B cell (primary cell): Measurements from ENCODE around the gene NTN5. TPM values are rescaled to one million over a fixed set of nuclear protein-coding genes. Genes with fewer than 3 reads are reported as not detected.

Experiments used
- ATAC-seq: fragments of 200-7000 bp; cut with Tn5 transposase; one replicate; pipeline ENCODE4 v1.10.0; 2021; ENCODE audit warnings: low read depth, mild to moderate bottlenecking, moderate number of reproducible peaks, moderate library complexity
- CTCF ChIA-PET: fragments of 350-600 bp; sonication (Branson Sonifier 250); formaldehyde crosslinking; loops from one replicate; lab custom pipeline; 2021; ENCODE audit warnings: antibody characterized with exemption, inconsistent platforms; lab: Charles Lee
- POLR2A ChIA-PET: fragments of 350-600 bp; sonication (Branson Sonifier 250); formaldehyde crosslinking; loops from one replicate; lab custom pipeline; 2021; ENCODE audit warnings: antibody characterized with exemption; lab: Charles Lee
- DNase-seq: peaks from one replicate; pipeline ENCODE4 v3.0.0; 2013
- H2AFZ ChIP-seq: 2 replicates; pipeline ENCODE4 v1.6.1; 2012; ENCODE audit warnings: mild to moderate bottlenecking, low read depth, low read length; ENCODE audit not compliant: insufficient read depth, poor library complexity, severe bottlenecking
- H3K27ac ChIP-seq, 2 donors: 1 replicate in 1 of 2; 2 replicates in 1 of 2; pipeline ENCODE4 v1.5.1; 2012 to 2013; ENCODE audit warnings: low read length in 2 of 2, mild to moderate bottlenecking in 2 of 2, moderate library complexity in 1 of 2
- H3K27me3 ChIP-seq, 4 experiments: fragments of 200-600 bp in 1 of 4; sonication (generic) in 1 of 4; replicated peaks in 1 of 4; 1 replicate in 2 of 4; 2 replicates in 2 of 4; pipeline versions ENCODE4 v1.6.1 to v1.7.0; 2013 to 2016; ENCODE audit warnings: low read length in 3 of 4, mild to moderate bottlenecking in 2 of 4, mixed read lengths in 1 of 4, moderate library complexity in 1 of 4; ENCODE audit not compliant: insufficient read depth in 4 of 4, control insufficient read depth in 3 of 4; ENCODE audit errors: control extremely low read depth in 1 of 4
- H3K36me3 ChIP-seq, 2 experiments: replicated peaks in 1 of 2; 1 replicate in 1 of 2; 2 replicates in 1 of 2; pipeline versions ENCODE4 v1.6.1 to v1.7.1; 2013; ENCODE audit warnings: low read length in 1 of 2; ENCODE audit not compliant: insufficient read depth in 2 of 2, control insufficient read depth in 1 of 2; ENCODE audit errors: control extremely low read depth in 1 of 2, extremely low read depth in 1 of 2
- H3K4me1 ChIP-seq, 2 donors: fragments of 200-600 bp in 1 of 2; sonication (generic) in 1 of 2; 1 replicate in 1 of 2; 2 replicates in 1 of 2; pipeline versions ENCODE4 v1.5.1 to v1.6.1; 2013 to 2017; ENCODE audit warnings: low read length in 2 of 2; ENCODE audit not compliant: control insufficient read depth in 2 of 2, insufficient read depth in 2 of 2
- H3K4me2 ChIP-seq: replicated peaks from 2 replicates; pipeline ENCODE3; 2012; ENCODE audit warnings: mild to moderate bottlenecking, low read depth, low read length; ENCODE audit not compliant: poor library complexity, severe bottlenecking
- H3K4me3 ChIP-seq, 5 experiments: fragments of 200-600 bp in 1 of 5; sonication (generic) in 1 of 5; 1 replicate in 3 of 5; 2 replicates in 2 of 5; pipeline versions ENCODE4 v1.5.1 to v1.7.0; 2011 to 2016; ENCODE audit warnings: low read length in 4 of 5, mild to moderate bottlenecking in 4 of 5, low read depth in 2 of 5, control low read depth in 1 of 5, moderate library complexity in 1 of 5; ENCODE audit not compliant: insufficient read depth in 1 of 5; ENCODE audit errors: control extremely low read depth in 1 of 5, extremely low read depth in 1 of 5
- H3K79me2 ChIP-seq: fragments of 200-600 bp; sonication (generic); one replicate; pipeline ENCODE4 v1.6.0; 2016; ENCODE audit warnings: low read length; ENCODE audit not compliant: control insufficient read depth, insufficient read depth
- H3K9ac ChIP-seq: fragments of 200-600 bp; sonication (generic); 2 replicates; pipeline ENCODE4 v1.6.1; 2017; ENCODE audit warnings: mild to moderate bottlenecking, low read length, moderate library complexity
- H3K9me3 ChIP-seq, 3 donors: one replicate each; pipeline versions ENCODE4 v1.6.1 to v1.7.1; 2013; ENCODE audit warnings: low read length in 2 of 3; ENCODE audit not compliant: control insufficient read depth in 2 of 3, insufficient read depth in 1 of 3; ENCODE audit errors: control extremely low read depth in 1 of 3
- H4K20me1 ChIP-seq: 2 replicates; pipeline ENCODE4 v1.6.0; 2012; ENCODE audit warnings: mild to moderate bottlenecking, low read length; ENCODE audit not compliant: insufficient read depth, control insufficient read depth, poor library complexity, severe bottlenecking
- H3K27ac Mint-ChIP-seq: one replicate; pipeline ENCODE4 v1.8.0; 2021; ENCODE audit warnings: mixed read lengths
- H3K27me3 Mint-ChIP-seq: one replicate; pipeline ENCODE4 v1.8.0; 2021; ENCODE audit warnings: mixed read lengths
- H3K4me1 Mint-ChIP-seq: one replicate; pipeline ENCODE4 v1.8.0; 2021; ENCODE audit warnings: mixed read lengths
- H3K4me3 Mint-ChIP-seq: one replicate; pipeline ENCODE4 v1.8.0; 2021; ENCODE audit warnings: mixed read lengths
- H3K9me3 Mint-ChIP-seq: one replicate; pipeline ENCODE4 v1.8.0; 2022; ENCODE audit warnings: mixed read lengths; ENCODE audit not compliant: insufficient read depth
- EZH2 ChIP-seq: IDR thresholded peaks from 2 replicates; pipeline ENCODE4 v1.6.1; 2012; ENCODE audit warnings: borderline replicate concordance, low read depth, mild to moderate bottlenecking, moderate library complexity, low read length; ENCODE audit not compliant: insufficient read depth, poor library complexity, severe bottlenecking
- WGBS: methylation state at CpG from one replicate; pipeline ENCODE4 v1.1.5; 2013; ENCODE audit warnings: missing lambda C conversion rate; ENCODE audit not compliant: insufficient coverage; 5-methylcytosine and 5-hydroxymethylcytosine counted together
- intact Hi-C: fragments of 100-400 bp; cut with micrococcal nuclease; formaldehyde crosslinking; loops from one replicate; pipeline ENCODE4 v1.10.0; 2022
- polyA plus RNA-seq: library from polyadenylated mRNA; depleted of rRNA; stranded (reverse); fragments of >200 nt; gene quantifications from 2 replicates; pipeline ENCODE4 v1.2.3, GENCODE V29; 2012
- total RNA-seq, 2 donors: library from RNA; stranded (reverse); fragments of 120-200 nt in 1 of 2; gene quantifications; 1 replicate in 1 of 2; 2 replicates in 1 of 2; pipeline versions ENCODE4 v1.2.3 to v1.2.4, GENCODE V29; 2013 to 2022
- TF ChIP-seq, protein P1 (sequence below): fragments of 200-600 bp; IDR thresholded peaks from one replicate; pipeline ENCODE4 v1.8.0; 2022; ENCODE audit warnings: antibody characterized with exemption, mild to moderate bottlenecking

Gene NTN5
- total and polyA plus RNA-seq, 2 donors (not counting 1 experiment from before 2014, with no cell fraction given), result 1.2 to 1.8 TPM

DNA sequence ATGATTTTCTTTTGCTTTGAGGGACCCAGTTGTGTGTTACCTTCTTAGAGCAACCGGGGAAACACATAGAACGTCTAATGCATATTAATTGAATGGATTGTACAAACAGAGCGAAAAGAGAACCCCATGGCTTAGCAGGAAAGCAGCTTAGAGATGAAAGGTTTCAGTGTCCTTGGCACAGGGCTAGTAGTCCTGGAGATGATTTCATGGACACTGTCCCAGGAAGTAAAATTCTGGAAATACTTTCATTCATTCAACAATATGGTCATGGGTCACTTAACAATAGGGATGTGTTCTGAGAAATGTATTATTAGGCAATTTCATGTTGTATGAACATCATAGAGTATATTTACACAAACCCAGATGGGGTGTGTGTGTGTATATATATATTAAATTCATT, 13.3 kb upstream of the NTN5 start:
- no peaks in the 10 kb centered on the region for H3K36me3 ChIP-seq
- H3K27me3 ChIP-seq, result no peaks in the 10 kb centered on the region
- no peak for ATAC-seq
- POLR2A ChIA-PET, result interaction anchor here (0.6 kb wide), 1 partner anchor 40 kb away, joined by 3 read pairs; no protein-coding TSS in a partner anchor
- H3K4me1 ChIP-seq, result no peaks in the 10 kb centered on the region
- no peaks in the 10 kb centered on the region for H4K20me1 ChIP-seq
- no peak overlapping the region for H3K27ac ChIP-seq
- no peak overlapping the region for H3K4me3 Mint-ChIP-seq
- no peak overlapping the region for H3K4me2 ChIP-seq
- no peak overlapping the region for H3K4me3 ChIP-seq
- H3K79me2 ChIP-seq, result no peaks in the 10 kb centered on the region
- H2AFZ ChIP-seq, result no peak overlapping the region
- intact Hi-C loops, result no loop called here
- H3K27ac Mint-ChIP-seq, result no peak overlapping the region
- H3K27me3 Mint-ChIP-seq, result no peaks in the 10 kb centered on the region
- CTCF ChIA-PET, result interaction anchor here (0.6 to 1.2 kb wide), 2 partner anchors 11 to 155 kb away, joined by 3 read pairs; no protein-coding TSS in a partner anchor
- WGBS, result no CpG with 5 or more reads among the region's 3 CpGs
- no peak for DNase-seq
- no peak overlapping the region for H3K9ac ChIP-seq
- H3K9me3 ChIP-seq, result no peaks in the 10 kb centered on the region
- TF ChIP-seq EZH2, result no peak
- TF ChIP-seq, protein P1, sequence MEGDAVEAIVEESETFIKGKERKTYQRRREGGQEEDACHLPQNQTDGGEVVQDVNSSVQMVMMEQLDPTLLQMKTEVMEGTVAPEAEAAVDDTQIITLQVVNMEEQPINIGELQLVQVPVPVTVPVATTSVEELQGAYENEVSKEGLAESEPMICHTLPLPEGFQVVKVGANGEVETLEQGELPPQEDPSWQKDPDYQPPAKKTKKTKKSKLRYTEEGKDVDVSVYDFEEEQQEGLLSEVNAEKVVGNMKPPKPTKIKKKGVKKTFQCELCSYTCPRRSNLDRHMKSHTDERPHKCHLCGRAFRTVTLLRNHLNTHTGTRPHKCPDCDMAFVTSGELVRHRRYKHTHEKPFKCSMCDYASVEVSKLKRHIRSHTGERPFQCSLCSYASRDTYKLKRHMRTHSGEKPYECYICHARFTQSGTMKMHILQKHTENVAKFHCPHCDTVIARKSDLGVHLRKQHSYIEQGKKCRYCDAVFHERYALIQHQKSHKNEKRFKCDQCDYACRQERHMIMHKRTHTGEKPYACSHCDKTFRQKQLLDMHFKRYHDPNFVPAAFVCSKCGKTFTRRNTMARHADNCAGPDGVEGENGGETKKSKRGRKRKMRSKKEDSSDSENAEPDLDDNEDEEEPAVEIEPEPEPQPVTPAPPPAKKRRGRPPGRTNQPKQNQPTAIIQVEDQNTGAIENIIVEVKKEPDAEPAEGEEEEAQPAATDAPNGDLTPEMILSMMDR, result no peak
- peaks cover 2% of the 10 kb centered on the region for H3K4me1 Mint-ChIP-seq
- H3K9me3 Mint-ChIP-seq, result no peaks in the 10 kb centered on the region

DNA sequence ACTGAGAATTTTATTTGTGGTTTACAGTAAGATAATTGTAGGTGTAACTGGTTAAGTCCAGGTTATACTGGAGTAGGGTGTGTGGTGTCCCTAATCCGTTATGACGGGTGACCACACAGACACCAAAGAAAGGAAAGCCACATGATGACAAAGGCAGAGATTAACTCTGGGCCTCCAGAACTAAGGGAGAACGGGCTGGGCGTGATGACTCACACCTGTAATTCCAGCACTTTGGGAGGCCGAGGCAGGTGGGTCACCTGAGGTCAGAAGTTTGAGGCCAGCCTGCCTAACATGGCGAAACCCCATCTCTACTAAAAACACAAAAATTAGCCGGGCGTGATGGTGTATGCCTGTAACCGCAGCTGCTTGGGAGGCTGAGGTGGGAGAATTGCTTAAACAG, 12.8 kb upstream of the NTN5 start:
- 100% methylated on average over 5 of the region's 9 CpGs for WGBS
- Histone ChIP-seq H3K9me3 (no peaks in the 10 kb centered on the region), H3K4me1 (no peaks in the 10 kb centered on the region), H3K4me2 (no peak overlapping the region), H3K27me3 (no peaks in the 10 kb centered on the region), H3K4me3 (no peak overlapping the region), H3K79me2 (no peaks in the 10 kb centered on the region), H2AFZ (no peak overlapping the region), H3K27ac (no peak overlapping the region), H3K36me3 (no peaks in the 10 kb centered on the region), H4K20me1 (no peaks in the 10 kb centered on the region), H3K9ac (no peak overlapping the region)
- Mint-ChIP-seq H3K27me3 (no peaks in the 10 kb centered on the region), H3K27ac (no peak overlapping the region), H3K4me3 (no peak overlapping the region), H3K4me1 (peaks cover 2% of the 10 kb centered on the region), H3K9me3 (no peaks in the 10 kb centered on the region)
- ATAC-seq (no peak), DNase-seq (no peak)
- intact Hi-C loops, result no loop called here
- TF ChIP-seq, protein P1, result no peak
- TF ChIP-seq EZH2, result no peak
- CTCF ChIA-PET, result interaction anchor here (1.2 kb wide), 1 partner anchor 11 kb away, joined by 3 read pairs; no protein-coding TSS in a partner anchor
- POLR2A ChIA-PET, result no interaction called here
